ENCODE data around the gene HPS3.

HPS3 gene

DNA sequence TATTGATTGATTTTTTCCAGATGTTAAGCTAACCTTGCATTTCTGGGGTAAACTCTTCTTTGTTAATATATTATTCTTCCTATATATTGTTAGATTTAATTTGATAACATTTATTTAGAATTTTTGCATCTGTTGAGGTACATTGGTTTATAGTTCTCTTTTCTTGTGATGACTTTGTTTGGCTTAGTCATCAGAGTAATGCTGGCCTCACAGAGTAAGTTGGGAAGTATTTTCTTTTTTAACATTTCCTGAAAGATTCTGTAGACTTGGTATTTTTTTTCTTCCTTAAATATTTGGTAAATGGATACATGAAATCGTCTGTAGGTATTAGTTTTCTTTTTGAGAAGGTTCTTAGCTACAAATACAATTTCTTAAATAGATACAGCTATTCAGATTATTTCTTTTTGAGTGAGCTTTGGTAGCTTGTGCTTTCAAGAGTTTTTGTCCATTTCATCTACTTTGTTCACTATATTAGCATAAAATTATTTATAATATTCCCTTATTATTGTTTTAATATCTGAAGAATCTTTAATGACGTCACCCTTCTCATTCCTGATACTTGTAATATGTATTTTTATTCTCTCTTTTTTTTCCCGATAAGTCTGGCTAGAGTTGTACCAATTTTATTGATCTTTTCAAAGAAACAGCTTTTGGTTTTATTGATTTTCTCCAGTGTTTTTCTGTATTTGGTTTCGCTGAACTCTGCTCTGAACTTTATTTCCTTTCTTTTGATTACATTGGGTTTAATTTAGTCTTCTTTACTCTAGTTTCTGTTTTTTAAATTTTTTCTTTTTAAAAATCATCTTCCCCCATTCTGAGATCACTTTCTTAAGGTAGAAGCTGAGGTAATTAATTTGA, 6.5 kb upstream of the HPS3 start:
- DNase-seq (ENCODE audit: low spot score): no peak

DNA sequence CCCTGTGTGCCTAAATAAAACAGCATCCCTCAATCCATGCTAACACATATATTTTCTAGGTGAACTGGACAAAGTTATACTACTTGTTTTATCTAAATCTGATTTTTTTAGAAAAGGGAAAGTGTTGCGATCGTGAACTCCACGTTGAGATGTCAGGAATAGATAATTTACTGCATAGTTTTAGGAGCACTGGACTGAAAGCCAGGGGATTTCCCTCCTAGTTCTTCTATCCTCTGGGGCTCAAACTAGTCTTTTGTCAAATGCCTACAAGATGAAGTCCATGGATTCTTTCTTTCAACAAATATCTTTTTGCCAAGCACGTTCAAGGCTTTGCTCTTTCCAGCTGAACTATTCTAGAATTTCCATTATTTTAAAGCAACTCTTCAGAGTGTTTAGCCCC, 617 bp upstream of the HPS3 start:
- no peak for DNase-seq (ENCODE audit: low spot score)

- DNase-seq (ENCODE audit: low spot score): no peak
These were observed 2.2 kb downstream of the HPS3 start for GRCh38 chr3:149131589-149131988.

GRCh38 chr3:149134575-149134974, 5.1 kb downstream of the HPS3 start:
- DNase-seq (ENCODE audit: low spot score): no peak

GRCh38 chr3:149142682-149143081, 13.2 kb downstream of the HPS3 start:
- DNase-seq (ENCODE audit: low spot score): no peak

DNA sequence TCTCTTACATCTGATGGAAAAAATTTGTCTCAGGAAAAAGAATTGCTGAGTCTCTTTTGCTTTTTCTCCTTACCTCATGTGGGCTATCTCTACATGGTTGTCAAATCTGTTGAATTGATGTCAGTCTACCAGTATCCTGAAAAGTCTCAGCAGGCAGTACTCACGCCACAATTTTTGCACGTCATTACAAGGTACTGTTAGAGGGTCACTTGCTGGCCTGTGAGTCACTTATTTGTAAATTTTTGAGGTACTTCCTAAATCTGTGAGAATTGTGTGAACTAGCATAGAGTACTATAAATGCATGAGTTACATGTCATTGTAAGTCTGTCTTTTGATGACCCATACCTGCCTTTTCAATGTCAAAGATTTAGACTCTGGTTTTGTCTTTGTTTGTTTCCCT, 15.9 kb downstream of the HPS3 start:
- DNase-seq (ENCODE audit: low spot score): no peak

DNA sequence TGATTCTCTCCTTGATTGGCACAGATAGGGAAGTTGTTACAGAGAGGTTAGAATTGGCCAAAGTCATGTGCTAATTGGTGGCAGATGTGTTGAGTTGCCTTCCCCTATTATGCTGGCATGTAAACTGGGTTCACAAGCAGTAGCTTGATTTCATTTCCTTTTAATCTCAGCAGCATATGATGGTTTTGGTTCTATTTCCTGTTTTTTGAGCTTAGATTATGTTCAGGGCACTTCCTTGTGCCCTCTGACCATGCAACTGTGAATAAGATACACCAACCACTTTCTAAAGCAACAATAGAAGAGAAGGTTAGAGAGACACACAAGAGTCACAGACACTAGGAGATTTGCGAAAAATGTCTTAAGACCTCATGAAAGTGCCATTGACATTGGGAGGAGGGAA, 16.5 kb downstream of the HPS3 start:
- DNase-seq (ENCODE audit: low spot score): no peak

- DNase-seq (ENCODE audit: low spot score): no peak
These were observed 21.0 kb downstream of the HPS3 start for GRCh38 chr3:149150436-149150835.

GRCh38 chr3:149151843-149152242, 22.4 kb downstream of the HPS3 start:
- peak; percentile 40 for DNase-seq (ENCODE audit: low spot score)

GRCh38 chr3:149152420-149152819, 23.0 kb downstream of the HPS3 start:
- DNase-seq (ENCODE audit: low spot score): no peak

DNA sequence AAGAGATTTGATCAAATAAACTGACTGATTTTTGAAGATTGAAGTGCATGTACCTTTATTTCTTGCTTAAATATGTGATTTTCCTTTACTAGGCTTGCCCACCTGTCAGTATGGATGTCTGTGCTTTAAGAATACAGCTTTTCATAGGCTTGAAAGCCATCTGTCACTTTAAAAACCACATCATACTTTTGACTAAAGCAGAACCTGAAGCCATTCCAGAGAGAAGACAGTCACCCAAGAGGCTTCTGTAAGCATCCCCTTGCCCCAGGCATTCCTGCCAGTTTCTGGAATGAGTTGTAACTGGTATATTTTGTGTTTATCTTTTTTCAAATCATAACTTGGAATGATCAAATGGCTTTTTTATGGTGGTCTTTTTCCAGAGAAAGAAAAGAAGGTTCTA, 24.0 kb downstream of the HPS3 start:
- DNase-seq (ENCODE audit: low spot score): no peak

- DNase-seq (ENCODE audit: low spot score): no peak
These were observed 31.4 kb downstream of the HPS3 start for GRCh38 chr3:149160754-149161300.

GRCh38 chr3:149162007-149162406, 32.6 kb downstream of the HPS3 start:
- no peak for DNase-seq (ENCODE audit: low spot score)

- no peak for DNase-seq (ENCODE audit: low spot score)
These were observed 33.6 kb downstream of the HPS3 start for GRCh38 chr3:149163066-149163465.

GRCh38 chr3:149167898-149168297, 38.5 kb downstream of the HPS3 start:
- DNase-seq (ENCODE audit: low spot score): no peak

GRCh38 chr3:149170672-149171071, 41.2 kb downstream of the HPS3 start:
- no peak for DNase-seq (ENCODE audit: low spot score)

GRCh38 chr3:149174901-149175300, 45.5 kb downstream of the HPS3 start:
- DNase-seq (ENCODE audit: low spot score): no peak

DNA sequence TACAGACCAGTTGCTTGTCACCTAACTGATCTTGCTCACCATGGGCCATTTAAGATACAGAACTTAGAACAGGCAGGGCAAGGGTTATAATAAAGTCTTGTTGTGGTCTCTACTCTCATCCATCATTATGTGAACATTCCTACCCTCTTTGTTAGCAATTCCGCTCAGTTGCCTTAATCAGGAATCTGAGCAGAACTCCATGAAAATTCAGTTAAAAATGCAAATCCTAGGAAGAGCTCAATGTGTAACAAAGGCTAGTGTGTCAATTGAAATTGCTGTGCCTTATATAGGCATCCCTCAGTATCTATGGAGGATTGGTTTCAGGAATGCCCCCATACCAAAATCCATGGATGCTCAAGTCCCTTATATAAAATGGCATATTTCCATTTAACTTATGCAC, 47.7 kb downstream of the HPS3 start:
- DNase-seq (ENCODE audit: low spot score): no peak

DNA sequence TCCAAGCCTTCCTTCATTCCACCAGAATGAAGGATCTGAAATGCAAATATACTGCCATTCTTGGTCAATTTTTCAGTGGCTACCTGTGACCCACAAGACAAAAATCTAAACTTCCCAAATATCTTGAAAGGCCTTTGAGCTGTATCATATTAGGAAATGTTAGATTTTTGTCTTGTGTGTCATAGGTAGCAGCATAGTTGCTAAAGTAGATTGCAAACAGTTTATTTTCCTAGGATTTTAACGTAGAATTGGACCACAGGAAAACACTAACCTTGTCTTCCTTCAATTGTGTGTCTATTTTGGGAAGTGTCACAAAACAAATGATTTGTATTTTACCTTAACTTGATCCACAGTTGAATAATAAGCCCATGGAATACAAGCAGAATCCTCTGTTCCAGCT, 49.8 kb downstream of the HPS3 start:
- DNase-seq (ENCODE audit: low spot score): no peak

- peak; percentile 85 for DNase-seq (ENCODE audit: low spot score)
These were observed 50.7 kb downstream of the HPS3 start for GRCh38 chr3:149180057-149180573.

GRCh38 chr3:149181182-149181581, 51.7 kb downstream of the HPS3 start:
- no peak for DNase-seq (ENCODE audit: low spot score)

GRCh38 chr3:149186219-149186618, 56.8 kb downstream of the HPS3 start:
- DNase-seq (ENCODE audit: low spot score): no peak

GRCh38 chr3:149186721-149187120, 57.3 kb downstream of the HPS3 start:
- DNase-seq (ENCODE audit: low spot score): no peak

- no peak for DNase-seq (ENCODE audit: low spot score)
These were observed 59.1 kb downstream of the HPS3 start for GRCh38 chr3:149188494-149188893.

Measured in AG08396 (cell line).